Astrocyte (in vitro differentiated cells and primary cell): Measurements from ENCODE around the gene EIF3K.

ENCODE experiments used
- CTCF ChIP-seq: IDR thresholded peaks from 2 replicates; pipeline ENCODE4 v1.5.1; 2011; ENCODE audit warnings: low read depth, mild to moderate bottlenecking, inconsistent platforms, low read length, moderate library complexity; ENCODE audit not compliant: insufficient read depth
- EZH2 ChIP-seq: IDR thresholded peaks from 2 replicates; pipeline ENCODE4 v1.6.1; 2012; ENCODE audit warnings: mild to moderate bottlenecking, low read length, inconsistent platforms; ENCODE audit not compliant: insufficient read depth

DNA sequence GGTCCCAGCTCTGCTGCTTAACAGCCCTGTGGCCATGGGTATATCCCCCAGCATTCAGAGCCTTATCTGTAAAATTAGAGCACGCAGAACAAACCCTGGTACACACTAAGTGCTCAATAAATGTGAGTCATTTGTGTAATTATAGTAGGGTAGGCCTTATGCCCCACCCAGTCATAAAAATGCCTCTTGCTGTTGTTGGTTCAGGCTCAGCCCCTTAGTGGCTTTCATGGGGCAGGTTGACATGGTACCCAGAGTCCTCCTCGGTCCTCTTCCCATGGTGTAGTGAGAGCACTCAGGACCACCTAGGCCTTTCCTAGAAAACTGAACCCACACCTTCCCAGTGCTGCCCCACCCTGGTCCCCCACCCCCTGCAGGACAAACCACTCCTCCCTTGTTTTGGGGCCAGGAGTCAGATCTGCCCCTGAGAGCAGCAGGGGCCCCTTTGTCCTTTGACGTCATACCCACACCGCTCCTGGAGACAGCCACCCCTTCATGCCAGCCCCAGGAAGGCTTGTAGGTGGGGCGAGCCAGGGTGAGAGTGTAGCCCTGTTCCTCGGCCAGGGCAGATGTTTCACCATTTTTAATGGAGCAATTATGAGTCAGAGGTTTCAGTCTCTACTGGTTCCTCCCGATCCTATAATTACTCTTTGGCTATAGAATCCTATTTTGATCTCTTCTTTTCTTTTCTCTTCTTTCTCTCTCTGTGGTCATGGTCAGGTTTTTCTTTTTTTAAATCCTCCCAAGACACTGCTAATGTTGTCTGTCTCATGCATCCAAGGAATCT lies 65.3 kb downstream of the EIF3K start:
- TF ChIP-seq CTCF (no peak), EZH2 (no peak)
